Right renal cortex interstitium (tissue), 3 donors: ENCODE data around the gene CFAP206. TPM values are rescaled to one million over a fixed set of nuclear protein-coding genes. Genes with fewer than 3 reads are reported as not detected.

ENCODE experiments used
- DNase-seq, 3 donors: peaks; one replicate each; pipeline ENCODE4 v3.0.0-alpha.2; 2013; ENCODE audit warnings: low read depth in 3 of 3, low spot score in 2 of 3
- polyA plus RNA-seq, 3 donors: library from polyadenylated mRNA; unstranded; fragments of 120-200 nt; gene quantifications; one replicate each; pipeline ENCODE4 v1.2.1, GENCODE V29; 2013; ENCODE audit not compliant: insufficient read length in 3 of 3

The CFAP206 gene
- polyA plus RNA-seq = 1 to 10 TPM; 3.3 to 4.6 (median 4.1) TPM

GRCh38 chr6:87407901-87408720 lies at the start of gene CFAP206:
TSS of gene CFAP206 (plus strand) at chr6:87407972. CDS start at chr6:87409840, 1,868 bp downstream.
- peak; percentile 63 to 75 (median 75) for DNase-seq

- no peak for DNase-seq
Measured at GRCh38 chr6:87364602-87365252, 43.0 kb upstream of the CFAP206 start.

- DNase-seq = no peak
Measured at GRCh38 chr6:87366072-87366827, 41.5 kb upstream of the CFAP206 start.

- no peak for DNase-seq
Measured at GRCh38 chr6:87366899-87367298, 40.9 kb upstream of the CFAP206 start.

- no peak for DNase-seq
Measured at GRCh38 chr6:87373377-87373776, 34.4 kb upstream of the CFAP206 start.

GRCh38 chr6:87375315-87375714 lies 32.5 kb upstream of the CFAP206 start:
- no peak for DNase-seq

- DNase-seq = no peak
Measured at GRCh38 chr6:87376643-87377042, 31.1 kb upstream of the CFAP206 start.

- DNase-seq = no peak
Measured at GRCh38 chr6:87378947-87379346, 28.8 kb upstream of the CFAP206 start.

GRCh38 chr6:87382861-87383260 lies 24.9 kb upstream of the CFAP206 start:
- no peak for DNase-seq

GRCh38 chr6:87384038-87384437 lies 23.7 kb upstream of the CFAP206 start:
- DNase-seq = no peak

GRCh38 chr6:87384449-87384848 lies 23.3 kb upstream of the CFAP206 start:
- no peak for DNase-seq

- DNase-seq = no peak
Measured at GRCh38 chr6:87391334-87391733, 16.4 kb upstream of the CFAP206 start.

- DNase-seq = peak in 2 of 3 donors; percentile 36 to 47
Measured at GRCh38 chr6:87393026-87393622, 14.6 kb upstream of the CFAP206 start.

- DNase-seq = no peak
Measured at GRCh38 chr6:87395431-87395830, 12.3 kb upstream of the CFAP206 start.

GRCh38 chr6:87396595-87397392 lies 11.0 kb upstream of the CFAP206 start:
- no peak for DNase-seq

- DNase-seq = no peak
Measured at GRCh38 chr6:87397656-87398055, 10.1 kb upstream of the CFAP206 start.

- DNase-seq = no peak
Measured at GRCh38 chr6:87401832-87402231, 5.9 kb upstream of the CFAP206 start.

- no peak for DNase-seq
Measured at GRCh38 chr6:87407561-87407900, 241 bp upstream of the CFAP206 start.

- peak in 2 of 3 donors; percentile 61 to 67 for DNase-seq
Measured at GRCh38 chr6:87408721-87409155, 966 bp downstream of the CFAP206 start.

- no peak for DNase-seq
Measured at GRCh38 chr6:87419266-87419665, 11.5 kb downstream of the CFAP206 start.
